LNCaP clone FGC (cell line): Measurements from ENCODE around the gene MAGIX.

Experiments
- DNase-seq: peaks from one replicate; pipeline ENCODE4 v3.0.0-alpha.2; 2011; ENCODE audit warnings: low read depth
- H3K4me3 ChIP-seq: 2 replicates; pipeline ENCODE4 v1.5.1; 2011; ENCODE audit warnings: mild to moderate bottlenecking, low read depth, low read length, control low read depth
- CTCF ChIP-seq: IDR thresholded peaks from 2 replicates; pipeline ENCODE4 v1.5.1; 2012; ENCODE audit warnings: mild to moderate bottlenecking; ENCODE audit not compliant: control insufficient read depth, insufficient read depth; ENCODE audit errors: extremely low read depth

The MAGIX gene

GRCh38 chrX:49199315-49199595 lies 36.7 kb downstream of the MAGIX start:
- no peak overlapping the region for H3K4me3 ChIP-seq
- DNase-seq, result no peak
- TF ChIP-seq CTCF, result no peak

- TF ChIP-seq CTCF, result no peak
- peak within 1 kb of the TSS; percentile 25; the same call in 1 of the 2 replicates for H3K4me3 ChIP-seq
- peak; percentile 53 for DNase-seq
Observed at GRCh38 chrX:49199906-49200771, 37.6 kb downstream of the MAGIX start, which contains the start of gene SYP. SYP (minus strand) TSS chrX:49200193; CDS start chrX:49200186, 7 bp downstream.

- no peak overlapping the region for H3K4me3 ChIP-seq
- peak; percentile 44 for DNase-seq
- TF ChIP-seq CTCF, result no peak
Observed at GRCh38 chrX:49202022-49202421, 39.5 kb downstream of the MAGIX start.

DNA sequence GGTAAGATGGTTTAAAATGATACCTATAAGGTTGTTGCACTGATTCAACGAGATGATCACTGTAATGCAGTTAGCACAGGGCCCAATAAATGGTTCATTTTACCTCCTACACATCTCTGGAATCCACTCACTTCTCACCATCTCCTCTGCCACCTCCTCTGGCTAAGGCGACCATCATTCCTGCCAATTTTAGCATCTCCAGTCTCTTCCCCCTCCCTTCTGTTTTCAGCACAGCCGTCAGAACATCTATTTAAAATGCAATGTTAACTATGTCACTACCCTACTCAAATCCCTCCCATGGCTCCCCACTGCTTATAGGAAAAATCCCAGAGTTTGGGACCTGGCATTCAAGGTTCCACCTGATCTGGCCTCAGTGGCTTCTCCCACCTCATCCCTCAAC lies 41.0 kb downstream of the MAGIX start:
- TF ChIP-seq CTCF, result no peak
- H3K4me3 ChIP-seq, result no peak overlapping the region
- DNase-seq, result no peak

DNA sequence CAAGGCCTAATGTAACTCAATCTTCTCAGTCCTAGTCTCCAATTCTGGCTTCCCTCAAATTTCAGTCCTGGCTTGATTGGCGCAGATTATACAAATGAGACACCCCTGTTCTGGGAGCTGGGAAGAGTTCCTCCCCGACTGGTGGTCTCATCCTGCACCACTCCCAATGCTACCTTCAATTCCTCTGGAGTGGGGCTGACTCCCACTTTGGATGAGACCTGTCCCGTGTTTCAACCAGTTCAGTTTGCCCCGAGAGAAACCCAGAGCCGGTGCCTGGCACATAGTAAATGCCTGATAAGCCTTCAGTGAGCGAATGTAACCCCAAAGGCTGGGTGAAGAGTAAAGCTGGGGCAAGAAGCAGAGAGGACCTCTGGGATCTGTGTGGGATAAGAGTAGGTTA lies 41.5 kb downstream of the MAGIX start:
- no peak for DNase-seq
- no peak for TF ChIP-seq CTCF

GRCh38 chrX:49204709-49205108 lies 42.2 kb downstream of the MAGIX start:
- no peak for TF ChIP-seq CTCF
- DNase-seq, result no peak
- H3K4me3 ChIP-seq, result no peak overlapping the region

More for the DNA sequence above, 41.5 kb downstream of the MAGIX start:
- H3K4me3 ChIP-seq, result no peak overlapping the region

DNA sequence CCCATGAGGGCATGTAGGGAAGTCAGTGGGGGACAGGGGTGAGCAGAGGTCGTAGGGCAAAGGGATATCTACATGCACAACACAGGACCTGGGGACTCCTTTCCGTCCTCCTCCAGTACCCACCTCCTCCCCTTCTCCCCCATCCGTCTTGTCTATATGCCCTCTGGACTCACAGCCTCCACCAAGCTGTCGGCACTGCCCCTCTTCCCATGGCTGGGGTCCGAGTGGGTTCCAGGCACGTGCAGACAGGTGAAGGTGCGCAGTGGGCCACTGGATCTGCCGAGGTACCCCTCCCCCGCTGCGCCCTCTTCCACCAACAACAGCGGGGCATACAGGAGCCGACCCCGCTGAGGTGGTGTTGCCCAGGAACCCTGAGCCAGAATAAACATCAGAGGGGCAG lies 42.9 kb downstream of the MAGIX start:
- no peak for DNase-seq
- H3K4me3 ChIP-seq, result no peak overlapping the region
- TF ChIP-seq CTCF, result no peak
